Measurements from ENCODE around the gene TFDP3.

The TFDP3 gene, protein sequence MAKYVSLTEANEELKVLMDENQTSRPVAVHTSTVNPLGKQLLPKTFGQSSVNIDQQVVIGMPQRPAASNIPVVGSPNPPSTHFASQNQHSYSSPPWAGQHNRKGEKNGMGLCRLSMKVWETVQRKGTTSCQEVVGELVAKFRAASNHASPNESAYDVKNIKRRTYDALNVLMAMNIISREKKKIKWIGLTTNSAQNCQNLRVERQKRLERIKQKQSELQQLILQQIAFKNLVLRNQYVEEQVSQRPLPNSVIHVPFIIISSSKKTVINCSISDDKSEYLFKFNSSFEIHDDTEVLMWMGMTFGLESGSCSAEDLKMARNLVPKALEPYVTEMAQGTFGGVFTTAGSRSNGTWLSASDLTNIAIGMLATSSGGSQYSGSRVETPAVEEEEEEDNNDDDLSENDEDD

DNA sequence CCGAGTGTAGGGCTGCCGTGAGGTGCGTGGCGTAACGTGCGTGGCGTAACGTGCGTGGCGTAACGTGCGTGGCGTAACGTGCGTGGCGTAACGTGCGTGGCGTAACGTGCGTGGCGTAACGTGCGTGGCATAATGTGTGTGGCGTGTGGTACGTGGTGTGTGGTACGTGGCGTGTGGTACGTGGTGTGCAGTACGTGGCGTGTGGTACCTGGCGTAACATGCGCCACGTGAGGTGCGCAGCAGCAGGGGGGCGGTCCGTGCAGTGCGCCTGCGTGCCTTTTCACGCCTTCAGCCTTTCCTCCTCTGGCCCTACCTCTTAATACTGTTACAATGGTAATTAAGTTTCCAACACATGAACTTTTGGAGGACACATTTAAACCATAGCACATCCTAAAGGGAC, at the start of gene TFDP3:
TSS of gene TFDP3 (minus strand) at position 26 of the 400 bp plus-strand sequence. CDS start 95 bp downstream, outside the sequence.
- no peak for DNase-seq

DNA sequence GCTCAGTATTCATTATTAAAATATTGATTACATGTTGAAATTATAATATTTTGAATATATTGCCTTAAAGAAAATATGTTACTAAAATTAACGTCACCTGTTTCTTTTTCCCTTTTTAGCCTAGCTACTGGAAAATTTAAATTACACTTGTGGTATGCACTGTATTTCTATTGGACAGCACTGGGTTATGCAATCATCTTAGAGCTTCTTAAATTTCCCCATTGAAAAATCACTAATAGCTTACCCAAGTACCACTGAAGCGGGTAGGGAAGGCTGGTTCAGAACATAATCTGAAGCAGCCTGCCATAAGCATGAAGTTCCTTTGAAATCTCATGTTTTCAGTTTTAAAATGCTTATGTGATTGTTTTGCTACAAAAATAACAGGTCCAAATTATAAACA, 49.5 kb upstream of the TFDP3 start:
- DNase-seq: no peak

DNA sequence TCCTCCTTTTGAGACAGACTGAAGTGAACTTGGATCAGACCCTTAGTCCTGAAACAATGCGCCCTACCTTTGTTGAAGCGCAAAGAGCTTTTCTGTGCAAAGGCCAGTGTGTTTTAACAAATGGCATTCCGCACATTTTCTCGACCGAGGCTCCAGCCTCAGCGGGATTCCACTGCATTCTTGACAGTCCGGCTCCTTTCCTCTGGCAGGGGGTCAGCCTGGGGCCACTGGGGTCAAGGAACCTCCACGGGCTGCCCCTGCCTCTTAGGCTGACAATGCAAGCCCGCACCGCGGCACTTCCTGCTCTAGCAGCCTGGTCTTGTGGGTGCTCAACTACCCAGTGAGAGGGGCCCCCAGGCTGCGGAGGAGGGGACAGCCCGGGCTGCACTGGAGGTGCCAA, 47.2 kb upstream of the TFDP3 start:
- peak; percentile 61 for DNase-seq

DNA sequence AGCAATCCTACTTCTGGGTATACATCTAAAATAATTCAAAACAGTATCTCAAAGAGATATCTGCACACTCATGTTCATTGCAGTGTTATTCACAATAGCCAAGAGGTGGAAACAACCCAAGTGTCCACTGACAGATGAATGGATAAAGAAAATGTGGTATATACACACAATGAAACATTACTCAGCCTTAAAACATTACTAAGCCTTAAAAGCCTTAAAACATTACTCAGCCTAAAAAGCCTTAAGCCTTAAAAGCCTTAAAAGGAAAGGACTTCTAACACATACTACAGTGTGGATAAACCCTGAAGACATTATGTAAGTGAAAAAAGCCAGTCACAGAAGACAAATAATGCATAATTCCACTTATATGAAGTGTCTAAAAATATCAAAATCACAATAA, 40.3 kb upstream of the TFDP3 start:
- no peak for DNase-seq

DNA sequence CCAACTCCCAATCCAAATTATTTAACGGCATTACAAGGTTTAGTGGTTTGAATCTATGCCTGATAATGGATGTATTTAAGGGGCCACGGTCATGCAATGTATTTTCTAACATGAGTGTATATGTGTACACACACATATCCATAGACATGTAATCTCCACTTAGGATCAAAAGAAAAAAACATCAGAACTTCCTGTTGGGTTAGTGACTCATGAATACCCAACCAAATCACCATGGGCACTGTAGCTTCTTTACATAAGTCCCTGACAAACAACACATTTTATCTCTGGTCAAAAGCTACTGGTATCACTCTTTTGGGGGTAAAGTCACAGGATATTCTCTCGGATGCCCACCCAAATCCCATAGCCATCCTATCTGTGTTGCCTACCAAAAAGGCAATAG, 36.5 kb upstream of the TFDP3 start:
- DNase-seq: no peak

DNA sequence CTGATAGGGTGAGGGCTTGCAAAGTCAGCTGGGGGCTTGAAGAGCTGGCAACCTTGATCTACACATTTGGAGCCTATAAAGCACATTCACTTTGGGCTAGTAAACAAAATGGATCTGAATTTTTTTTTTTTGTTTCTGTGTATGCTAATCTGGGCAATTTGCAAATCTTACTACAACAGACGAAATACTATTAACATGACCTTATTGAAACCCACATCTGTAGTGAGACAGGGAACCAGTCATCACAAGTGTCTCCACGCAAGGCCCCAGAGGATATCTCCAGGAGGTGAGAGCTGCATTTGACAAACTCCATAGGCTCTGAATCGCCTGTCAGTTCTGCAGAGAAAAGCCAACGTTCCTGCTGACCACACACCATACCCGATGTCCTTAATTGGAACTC, 33.0 kb upstream of the TFDP3 start:
- DNase-seq: no peak

DNA sequence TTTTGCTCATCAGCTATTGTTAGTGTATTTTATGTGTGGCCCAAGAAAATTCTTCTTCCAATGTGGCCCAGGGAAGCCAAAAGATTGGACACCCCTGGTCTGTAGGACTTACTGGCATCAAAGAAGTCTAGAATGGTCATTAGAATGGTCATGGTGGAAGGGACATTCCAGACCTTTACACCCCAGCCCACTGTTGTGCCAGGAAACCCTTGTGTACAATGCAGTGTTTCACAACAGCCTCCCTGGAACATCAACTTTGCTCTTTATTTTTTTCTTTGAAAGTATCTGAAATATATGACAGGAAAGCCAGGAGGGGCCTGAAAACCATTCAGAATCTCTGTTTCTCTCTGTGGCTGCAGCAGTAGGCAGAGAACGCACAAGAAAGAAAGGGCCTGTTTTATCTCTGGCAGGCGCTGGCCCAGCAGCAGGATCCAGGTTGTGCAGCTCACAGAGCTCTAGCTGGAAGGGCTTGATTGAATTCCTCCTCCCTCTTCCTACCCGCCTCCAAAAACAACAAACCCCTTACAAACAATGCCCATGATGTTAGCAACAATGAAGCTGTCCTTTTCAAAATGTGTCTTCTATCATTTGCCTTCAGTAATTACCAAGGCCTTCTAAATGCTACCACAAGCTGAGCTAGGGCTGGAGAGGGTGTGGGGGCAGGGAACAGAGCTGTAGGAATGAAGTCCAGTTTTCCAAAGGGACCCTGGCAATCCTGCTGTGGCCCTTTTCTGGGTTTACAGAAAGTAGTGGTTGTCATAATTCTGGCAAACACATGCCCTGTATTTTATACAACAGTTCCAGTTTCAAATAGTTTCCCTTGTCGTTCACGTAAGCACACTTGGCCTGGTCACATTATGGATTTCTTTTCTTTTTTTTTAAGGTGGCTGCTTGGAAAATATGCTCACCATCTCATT, 32.3 kb upstream of the TFDP3 start:
- DNase-seq: peak; percentile 15

DNA sequence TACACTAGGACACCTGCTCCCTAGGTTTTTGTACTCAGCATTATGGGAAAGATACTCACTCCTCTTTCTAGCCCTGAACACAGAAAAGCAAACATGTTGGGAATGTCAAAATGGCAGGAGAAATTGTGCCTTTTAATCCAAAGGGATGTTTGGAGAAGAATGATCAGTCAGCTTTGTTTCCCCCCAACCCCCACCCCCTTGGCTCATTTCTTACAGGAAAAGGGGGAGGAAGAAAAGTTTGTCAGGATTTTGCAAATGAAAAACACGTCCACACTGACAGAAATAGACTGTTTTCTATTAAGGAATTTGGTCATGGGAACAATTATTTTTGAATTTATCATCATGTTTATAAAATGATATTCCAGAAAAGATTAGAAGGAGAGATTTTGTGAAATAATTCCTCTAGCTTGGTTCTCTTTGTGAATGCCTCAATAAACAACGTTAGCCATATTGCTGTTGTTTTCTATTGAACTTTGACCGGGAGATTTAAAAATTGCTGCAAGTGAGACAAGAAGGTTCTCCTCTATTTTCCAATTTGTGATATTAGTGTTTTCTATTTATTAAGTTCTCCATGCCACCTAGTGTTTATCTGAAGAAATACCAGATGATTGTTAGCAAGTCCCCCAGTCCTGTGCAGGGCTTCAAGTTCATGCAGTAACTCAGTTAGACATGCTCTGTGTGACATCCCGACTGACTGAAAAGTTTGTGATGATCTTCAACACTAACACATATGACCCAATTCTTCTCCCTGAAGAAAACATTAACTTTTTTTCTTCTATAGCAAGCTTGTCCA, 31.3 kb upstream of the TFDP3 start:
- peak; percentile 5 for DNase-seq

DNA sequence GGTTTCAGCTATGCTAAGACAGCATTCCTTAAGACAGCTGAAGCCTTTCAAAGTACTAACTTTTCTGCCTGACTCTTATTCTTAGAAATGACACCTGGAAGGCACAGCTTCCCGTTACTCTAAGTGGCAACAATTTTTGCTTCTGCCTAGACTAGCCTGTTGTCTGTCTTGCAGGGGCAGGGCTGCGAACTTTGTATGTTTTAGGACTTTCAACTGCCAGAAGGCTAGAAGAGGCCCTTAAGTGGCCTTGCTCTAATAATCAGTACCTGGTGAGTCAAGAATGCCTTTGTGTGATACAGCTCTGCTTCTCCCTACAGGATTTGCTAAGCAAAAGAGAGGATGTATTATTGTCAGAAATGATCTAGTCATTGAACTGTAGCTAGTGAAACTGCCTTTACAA, 30.0 kb upstream of the TFDP3 start:
- DNase-seq: no peak

DNA sequence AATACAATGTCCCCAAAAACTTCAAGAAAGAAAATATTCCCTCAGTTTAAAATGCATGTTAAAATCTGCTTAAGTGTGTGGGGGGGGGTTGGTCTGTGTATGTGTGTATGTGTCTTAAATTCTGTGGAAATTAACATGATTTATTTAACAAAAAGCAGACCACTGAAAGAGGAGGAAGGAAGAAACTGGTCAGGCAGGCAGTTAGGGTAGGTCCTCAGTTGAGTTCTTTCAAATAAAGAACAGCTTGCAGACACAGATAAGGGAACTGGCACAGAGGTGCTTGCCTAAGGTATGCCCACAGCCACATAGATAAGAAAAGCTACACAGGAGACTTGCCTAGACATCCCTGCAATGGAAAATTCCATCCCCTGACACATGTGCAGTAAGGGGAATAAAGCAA, 28.8 kb upstream of the TFDP3 start:
- no peak for DNase-seq

DNA sequence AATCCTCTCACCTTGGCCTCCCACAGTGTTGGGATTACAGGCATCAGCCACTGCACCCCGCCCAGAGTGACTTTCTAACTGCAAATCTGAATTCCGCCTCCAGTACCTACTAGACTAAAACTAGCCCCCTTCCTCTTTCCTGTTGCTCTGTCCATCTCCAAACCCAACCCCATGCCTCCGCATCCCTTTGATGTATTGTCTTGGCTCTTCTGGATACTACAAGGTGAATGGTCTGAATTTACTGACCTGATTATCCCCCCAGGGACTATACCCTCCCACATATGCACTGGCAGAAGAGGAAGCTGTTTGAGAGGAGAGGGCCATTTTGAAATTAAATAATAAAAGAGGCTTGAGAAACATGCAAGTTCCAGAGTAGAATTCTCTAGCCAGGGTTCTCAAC, 17.7 kb upstream of the TFDP3 start:
- DNase-seq: no peak

DNA sequence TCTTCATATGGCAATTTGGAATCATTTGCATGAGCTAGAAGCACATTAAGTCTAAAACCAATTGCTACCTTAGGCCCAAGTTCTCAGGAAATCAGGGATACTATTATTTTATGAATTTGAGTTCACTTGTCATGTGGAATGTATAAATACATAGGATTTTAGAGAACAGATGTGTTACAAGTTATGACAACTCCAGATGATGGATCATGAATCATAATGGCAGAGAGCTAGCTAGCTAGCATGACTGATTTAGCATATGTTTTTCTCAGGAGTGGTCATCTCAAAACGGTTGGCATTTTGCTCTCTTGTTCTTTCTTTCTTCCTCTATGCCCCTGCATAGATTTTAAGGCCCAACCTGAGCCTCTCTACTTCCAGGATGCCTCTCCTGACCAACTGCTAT, 14.2 kb upstream of the TFDP3 start:
- no peak for DNase-seq

DNA sequence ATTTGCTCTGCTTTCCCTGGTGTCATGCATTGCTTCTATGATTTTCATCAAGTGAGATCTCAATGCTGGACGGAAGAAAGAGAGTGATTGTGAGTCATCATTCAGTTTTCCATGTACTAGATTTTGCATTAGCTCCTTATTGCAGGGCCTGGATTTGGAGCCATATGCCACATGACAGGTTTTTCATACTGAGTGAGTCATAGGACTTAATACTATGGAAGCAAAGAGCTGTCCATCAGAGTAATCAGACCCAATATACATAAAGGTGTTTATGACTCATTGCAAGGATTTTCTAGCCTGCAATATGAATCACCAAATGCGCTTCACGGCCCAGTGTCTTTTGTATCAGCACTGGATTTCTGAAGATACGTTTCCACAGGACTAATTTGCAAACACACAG, 11.2 kb upstream of the TFDP3 start:
- no peak for DNase-seq

DNA sequence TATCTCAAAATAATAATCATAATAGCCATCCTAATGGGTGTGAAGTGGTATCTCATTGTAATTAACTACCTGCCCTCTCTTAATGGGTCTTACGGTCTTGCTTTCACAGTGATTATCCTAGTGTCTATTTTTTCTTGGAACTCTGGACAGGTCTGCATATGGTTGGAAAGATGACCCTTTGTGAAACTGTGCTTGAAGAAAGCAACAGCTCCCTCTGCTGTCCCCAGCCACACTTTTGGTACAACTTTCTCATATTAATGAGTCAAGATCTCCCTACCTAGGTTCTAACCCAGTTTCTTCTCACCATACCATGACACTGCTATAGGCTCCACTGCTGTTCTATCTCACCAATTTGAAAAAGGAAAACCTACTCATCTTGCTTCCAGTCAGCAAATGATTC, 2.4 kb downstream of the TFDP3 start:
- no peak for DNase-seq

DNA sequence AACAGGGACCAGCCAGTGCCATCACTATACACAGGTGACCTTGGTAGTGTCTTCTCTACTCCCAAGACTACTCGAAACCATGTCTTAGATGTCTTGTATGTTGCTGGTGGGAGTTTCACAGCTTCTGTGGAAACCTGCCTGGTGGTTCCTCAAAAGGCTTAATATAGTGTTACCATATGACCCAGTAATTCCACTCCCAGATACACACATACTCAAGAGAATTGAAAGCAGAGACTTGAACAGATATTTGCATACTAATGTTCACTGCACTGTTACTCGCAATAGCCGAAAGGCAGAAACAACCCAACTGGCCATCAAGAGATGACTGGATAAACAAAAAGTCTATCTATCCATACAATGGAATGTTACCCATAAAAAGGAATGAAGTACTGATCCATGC, 3.1 kb downstream of the TFDP3 start:
- DNase-seq: no peak

DNA sequence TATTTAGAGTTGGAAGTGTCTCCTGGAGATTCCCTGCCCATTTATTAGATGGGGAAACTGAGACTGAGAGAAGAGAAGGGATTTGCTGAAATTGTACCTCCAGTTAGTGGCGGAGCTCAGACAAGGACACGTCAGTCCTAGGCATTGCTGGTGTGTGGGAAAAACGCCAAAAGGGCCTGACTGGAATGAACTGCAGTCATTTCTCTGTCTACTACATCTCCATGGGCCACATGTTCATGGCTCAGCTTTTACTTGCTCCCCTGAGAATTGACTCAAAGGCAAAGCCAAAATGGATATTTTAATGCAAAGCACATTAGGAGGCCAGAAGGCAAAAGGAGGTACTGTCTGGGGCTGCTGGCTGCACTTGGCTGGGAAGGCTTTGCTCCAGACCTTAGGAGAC, 3.9 kb downstream of the TFDP3 start:
- no peak for DNase-seq

DNA sequence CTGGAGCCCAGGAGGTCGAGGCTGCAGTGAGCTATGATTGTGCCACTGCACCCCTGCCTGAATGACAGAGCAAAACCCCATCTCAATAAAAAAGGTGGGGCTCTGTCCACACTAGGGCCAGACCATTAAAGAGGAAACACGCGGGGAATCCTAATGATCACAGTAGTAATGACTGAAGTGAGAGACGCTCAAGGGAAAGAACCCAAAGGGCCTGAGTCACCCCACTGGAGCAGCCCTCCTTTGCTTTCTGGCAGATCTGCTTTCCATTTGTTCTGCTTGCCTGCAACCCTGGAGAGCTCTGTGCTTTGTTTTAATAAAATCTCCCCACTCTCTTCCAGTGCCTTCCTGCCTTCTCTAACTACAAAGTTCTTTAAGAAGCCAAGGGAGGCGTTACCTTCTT, 5.0 kb downstream of the TFDP3 start:
- no peak for DNase-seq

DNA sequence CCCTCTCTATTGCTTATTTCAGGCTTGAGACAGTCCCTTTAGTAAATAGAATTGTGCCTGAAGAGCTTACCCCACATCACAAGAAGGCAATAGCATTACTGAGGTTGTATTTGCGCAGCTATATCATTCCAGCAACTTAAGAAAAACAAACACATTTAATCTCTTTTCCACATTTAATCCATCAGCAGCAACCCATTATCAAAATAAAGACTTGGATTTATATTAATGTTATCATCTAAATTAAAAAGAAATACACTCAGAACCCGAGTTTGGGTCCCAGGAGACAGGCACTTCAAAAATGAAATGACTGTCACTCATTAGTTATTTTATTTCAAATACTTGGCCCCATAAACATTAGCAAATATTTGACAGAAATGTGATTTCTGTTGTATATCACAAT, 10.4 kb downstream of the TFDP3 start:
- DNase-seq: no peak

DNA sequence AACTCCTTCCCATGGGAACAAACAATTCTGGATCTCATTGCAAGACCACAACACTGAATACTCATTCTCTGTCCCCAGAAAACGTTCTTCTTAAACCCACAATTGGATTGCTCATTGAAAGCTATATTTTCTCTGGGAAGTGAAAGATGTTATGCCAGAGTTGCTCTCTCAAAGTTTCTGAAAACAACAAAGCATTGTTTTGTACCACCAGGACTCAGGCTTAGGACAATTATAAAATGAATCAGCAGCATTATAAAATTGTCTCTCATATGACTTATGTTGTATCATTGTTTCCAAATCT, 26.5 kb downstream of the TFDP3 start:
- DNase-seq: no peak

DNA sequence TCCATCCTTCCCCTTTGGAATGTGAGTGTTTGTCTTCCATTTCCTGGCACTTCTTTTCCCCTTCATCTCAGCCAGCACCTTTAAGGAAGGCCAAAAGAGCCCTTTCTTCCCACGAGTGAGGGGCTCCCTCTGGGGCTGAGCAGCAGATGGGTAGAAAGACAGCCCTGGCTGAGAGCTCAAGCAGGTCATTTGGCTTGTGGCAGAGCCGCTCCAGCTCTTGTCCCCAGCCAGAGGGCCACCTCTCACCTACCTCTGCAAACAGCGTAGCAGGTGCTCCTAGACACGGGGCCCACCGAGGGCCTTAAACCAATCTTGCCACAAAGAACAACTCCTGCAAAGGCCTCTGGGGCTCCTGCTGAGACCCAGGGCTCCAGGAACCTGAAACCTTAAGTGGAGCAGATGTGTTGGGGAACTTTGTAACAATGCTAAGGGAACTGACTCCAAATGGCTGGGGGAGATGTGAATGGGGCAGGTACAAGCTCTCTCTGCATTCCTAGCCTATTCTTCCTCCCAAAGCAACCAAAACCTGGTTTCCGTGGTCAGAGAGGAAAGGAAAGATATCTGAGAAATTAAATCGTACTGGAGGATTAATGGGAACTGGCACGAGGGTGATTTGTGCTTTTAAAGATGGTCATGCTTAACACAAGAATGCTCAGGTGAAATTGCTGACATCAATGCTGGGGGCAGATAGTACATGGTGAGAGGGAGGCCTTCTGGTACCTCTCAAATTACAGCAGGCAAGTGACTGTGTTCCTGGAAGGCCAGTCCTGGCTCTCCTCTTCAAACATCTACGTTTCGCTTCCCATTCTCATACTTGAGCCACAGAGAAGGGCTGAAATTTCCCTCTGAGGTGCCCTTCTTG, 27.0 kb downstream of the TFDP3 start:
- no peak for DNase-seq

DNA sequence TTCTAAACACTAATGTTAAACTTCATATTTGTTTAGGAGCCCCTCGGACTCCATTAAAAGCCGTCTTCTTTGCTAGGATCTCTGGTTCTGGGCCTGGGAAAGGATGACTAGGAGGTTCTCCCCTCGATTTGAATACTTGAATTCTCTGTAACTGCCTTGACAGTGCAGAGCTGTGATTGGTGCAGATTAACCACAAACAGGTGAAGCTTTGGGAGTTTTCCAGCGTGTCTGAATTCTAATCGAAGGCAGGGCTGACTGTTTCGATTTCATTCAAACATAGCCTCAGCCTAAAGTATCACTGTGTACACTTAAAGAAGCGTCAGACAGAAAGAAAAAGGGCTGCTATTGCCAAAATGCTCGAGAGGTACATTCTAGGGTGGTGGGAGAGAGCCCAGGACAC, 29.0 kb downstream of the TFDP3 start:
- no peak for DNase-seq

DNA sequence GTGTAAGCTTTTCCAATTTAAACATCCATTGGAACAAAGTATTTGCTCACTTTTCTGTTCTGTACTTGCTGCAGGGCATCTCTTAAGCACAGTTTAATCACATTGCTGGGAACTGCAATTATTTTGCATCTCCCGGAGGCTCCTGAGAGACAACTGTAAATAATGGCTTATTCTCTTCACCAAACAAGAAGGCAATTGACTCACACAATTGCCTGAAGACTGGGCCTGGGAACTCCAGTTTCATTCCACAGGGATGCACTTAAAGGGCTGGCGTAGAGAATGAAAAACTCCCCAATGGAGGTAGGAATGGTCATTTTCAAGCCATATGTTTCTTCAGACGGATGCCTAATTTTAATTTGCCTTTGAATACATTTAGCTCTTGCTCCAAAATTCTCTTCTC, 29.5 kb downstream of the TFDP3 start:
- no peak for DNase-seq

DNA sequence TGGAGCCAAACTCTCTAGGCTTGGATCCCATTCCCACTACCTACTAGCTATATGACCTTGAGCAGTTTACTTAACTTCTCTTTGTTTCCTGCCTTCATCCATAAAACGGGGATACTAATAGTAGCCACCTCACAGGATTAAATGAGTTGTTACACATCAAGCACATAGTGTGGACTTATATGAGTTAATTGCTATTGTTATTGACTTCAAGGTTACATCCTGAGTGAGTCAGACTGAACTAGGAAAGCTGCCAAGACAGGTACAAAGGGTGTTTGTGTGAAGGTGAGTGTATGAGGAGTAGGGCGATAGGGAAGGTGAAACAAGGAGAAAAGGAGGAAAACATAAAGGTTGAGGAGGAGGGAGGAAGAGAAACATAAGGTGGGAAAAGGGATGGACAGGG, 32.2 kb downstream of the TFDP3 start:
- DNase-seq: no peak
